H1 (cell line): ENCODE measurements around the gene PKN1.

Experiments used
- BRCA1 ChIP-seq: IDR thresholded peaks from 2 replicates; pipeline ENCODE4 v1.6.1; 2012; ENCODE audit warnings: low read depth, low read length, improper control_type of control experiment
- CEBPB ChIP-seq: IDR thresholded peaks from 2 replicates; pipeline ENCODE4 v1.6.1; 2012; ENCODE audit warnings: low read depth, low read length
- CTCF ChIP-seq, 3 experiments: IDR thresholded peaks; 1 replicate in 2 of 3; 2 replicates in 1 of 3; pipeline versions ENCODE4 v1.5.1 to v1.6.1; 2011; ENCODE audit warnings: low read length in 3 of 3, mild to moderate bottlenecking in 3 of 3, inconsistent platforms in 2 of 3, low read depth in 1 of 3, moderate library complexity in 1 of 3; ENCODE audit not compliant: insufficient read depth in 1 of 3; ENCODE audit errors: control extremely low read depth in 1 of 3
- EGR1 ChIP-seq: IDR thresholded peaks from 2 replicates; pipeline ENCODE4 v1.6.1; 2011; ENCODE audit warnings: low read depth, low read length, borderline replicate concordance
- KDM1A ChIP-seq: fragments of 200-600, 300-600 bp; sonication (generic); IDR thresholded peaks from 2 replicates; pipeline ENCODE4 v1.7.1; 2016; ENCODE audit warnings: mild to moderate bottlenecking, low read length, borderline replicate concordance
- POLR2A ChIP-seq, 2 experiments: IDR thresholded peaks; 1 replicate in 1 of 2; 2 replicates in 1 of 2; pipeline ENCODE4 v1.6.1; 2011; ENCODE audit warnings: low read depth in 2 of 2, low read length in 2 of 2, mild to moderate bottlenecking in 2 of 2; ENCODE audit errors: control extremely low read depth in 1 of 2
- RFX5 ChIP-seq: IDR thresholded peaks from 2 replicates; pipeline ENCODE4 v1.6.1; 2011; ENCODE audit warnings: low read depth, low read length, improper control_type of control experiment, borderline replicate concordance
- RNF2 ChIP-seq: fragments of 200-900, 300-1000 bp; sonication (generic); IDR thresholded peaks from 2 replicates; pipeline ENCODE4 v1.7.1; 2016; ENCODE audit warnings: borderline replicate concordance, low read depth, mild to moderate bottlenecking, antibody characterized with exemption, low read length; ENCODE audit not compliant: poor library complexity, severe bottlenecking; ENCODE audit errors: missing control alignments
- SAP30 ChIP-seq: fragments of 300-600 bp; sonication (generic); IDR thresholded peaks from 2 replicates; pipeline ENCODE4 v1.7.1; 2012; ENCODE audit warnings: low read length, moderate library complexity, mild to moderate bottlenecking, inconsistent platforms; ENCODE audit not compliant: insufficient read depth, insufficient replicate concordance
- SUZ12 ChIP-seq: fragments of 200-600 bp; sonication (generic); IDR thresholded peaks from 2 replicates; pipeline ENCODE4 v1.6.1; 2012; ENCODE audit warnings: mild to moderate bottlenecking, inconsistent platforms, low read length, moderate library complexity, mixed read lengths
- TCF12 ChIP-seq: IDR thresholded peaks from 2 replicates; pipeline ENCODE4 v1.6.1; 2011; ENCODE audit warnings: low read depth, mild to moderate bottlenecking, low read length

- TF ChIP-seq POLR2A (IDR thresholded peaks at IDR 0.05; ENCODE audit: control extremely low read depth in 1 of 2, low read depth in 2 of 2, low read length in 2 of 2) = no peak
- no peak for TF ChIP-seq SUZ12
- no peak for TF ChIP-seq CTCF (IDR thresholded peaks at IDR 0.05; ENCODE audit: control extremely low read depth in 1 of 3, insufficient read depth in 1 of 3, low read depth in 1 of 3, low read length in 3 of 3)
- TF ChIP-seq TCF12 = no peak
- no peak for TF ChIP-seq RFX5
- no peak for TF ChIP-seq RNF2
- no peak for TF ChIP-seq BRCA1
- TF ChIP-seq EGR1 = no peak
- no peak for TF ChIP-seq KDM1A
- no peak for TF ChIP-seq CEBPB
- TF ChIP-seq SAP30 = no peak
Measured at GRCh38 chr19:14425696-14426138, 7.4 kb upstream of the PKN1 start.
